ENCODE results near the gene UBAC2. TPM values are rescaled to one million over a fixed set of nuclear protein-coding genes. Genes with fewer than 3 reads are reported as not detected.

UBAC2 gene
- total and polyA plus RNA-seq, 10 donors, result 49.3 to 82.1 (median 66.2) TPM

DNA sequence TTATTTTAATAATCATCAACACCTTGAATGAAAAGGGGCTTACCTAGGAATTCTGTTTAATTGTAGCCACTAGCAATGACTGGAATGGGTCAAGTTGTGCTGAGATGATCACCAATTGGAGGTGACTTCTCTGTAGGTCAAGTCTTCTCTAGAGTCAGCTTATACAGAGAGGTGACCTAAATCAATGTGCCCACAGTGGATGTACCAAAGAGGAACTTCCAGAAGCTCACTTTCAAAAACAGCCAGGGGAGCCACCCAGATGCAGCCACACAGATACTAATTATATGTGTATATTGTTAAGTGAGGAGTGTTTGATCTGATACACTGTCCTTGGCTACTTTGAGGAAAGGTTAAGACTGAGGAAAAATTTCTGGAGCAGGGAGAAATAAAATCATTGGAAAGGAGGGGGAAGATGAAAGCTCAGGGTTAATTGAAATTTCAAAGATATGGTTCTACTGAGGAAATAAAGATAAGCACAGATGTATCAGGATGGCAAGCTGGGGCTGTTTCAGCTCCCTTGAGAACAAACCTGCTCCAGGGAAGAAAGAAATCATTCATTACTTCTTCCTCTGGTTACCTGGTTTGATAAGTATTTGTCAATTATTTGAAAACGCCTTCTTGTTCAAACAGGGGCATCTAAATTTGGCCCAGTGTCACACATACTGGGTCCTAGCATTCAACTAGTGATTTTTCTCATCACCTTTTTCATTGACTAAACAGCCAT is 101.4 kb downstream of the UBAC2 start:
- no peaks in the 10 kb centered on the region for H3K27me3 ChIP-seq (replicated peaks in 1 of 7)
- peak overlapping the region in 3 of 8 donors; percentile 12 to 70 (median 41) for H3K4me3 ChIP-seq
- H3K9me3 ChIP-seq, result no peaks in the 10 kb centered on the region
- whole genome bisulfite sequencing, 5 donors, result 76 to 83% (median 81%) methylated on average over 1 of the region's 1 CpG
- intact Hi-C loops (cut with DNase I; ENCODE audit: low total_unique reads), result no loop called here
- TF ChIP-seq POLR2A (IDR thresholded peaks at IDR 0.05) (no peak), POLR2AphosphoS5 (IDR thresholded peaks at IDR 0.05) (no peak)
- TF ChIP-seq, protein P1, sequence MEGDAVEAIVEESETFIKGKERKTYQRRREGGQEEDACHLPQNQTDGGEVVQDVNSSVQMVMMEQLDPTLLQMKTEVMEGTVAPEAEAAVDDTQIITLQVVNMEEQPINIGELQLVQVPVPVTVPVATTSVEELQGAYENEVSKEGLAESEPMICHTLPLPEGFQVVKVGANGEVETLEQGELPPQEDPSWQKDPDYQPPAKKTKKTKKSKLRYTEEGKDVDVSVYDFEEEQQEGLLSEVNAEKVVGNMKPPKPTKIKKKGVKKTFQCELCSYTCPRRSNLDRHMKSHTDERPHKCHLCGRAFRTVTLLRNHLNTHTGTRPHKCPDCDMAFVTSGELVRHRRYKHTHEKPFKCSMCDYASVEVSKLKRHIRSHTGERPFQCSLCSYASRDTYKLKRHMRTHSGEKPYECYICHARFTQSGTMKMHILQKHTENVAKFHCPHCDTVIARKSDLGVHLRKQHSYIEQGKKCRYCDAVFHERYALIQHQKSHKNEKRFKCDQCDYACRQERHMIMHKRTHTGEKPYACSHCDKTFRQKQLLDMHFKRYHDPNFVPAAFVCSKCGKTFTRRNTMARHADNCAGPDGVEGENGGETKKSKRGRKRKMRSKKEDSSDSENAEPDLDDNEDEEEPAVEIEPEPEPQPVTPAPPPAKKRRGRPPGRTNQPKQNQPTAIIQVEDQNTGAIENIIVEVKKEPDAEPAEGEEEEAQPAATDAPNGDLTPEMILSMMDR (IDR thresholded peaks at IDR 0.05 in 8 of 11, conservative IDR thresholded peaks at IDR 0.05 in 3 of 11), result no peak
- peak overlapping the region; percentile 51 to 90 (median 81) for H3K27ac ChIP-seq
- DNase-seq, result no peak
- H3K36me3 ChIP-seq, result peaks cover 0 to 29% (median 0%) of the 10 kb centered on the region in 6 donors
- H3K4me1 ChIP-seq, result peaks cover 26 to 99% (median 77%) of the 10 kb centered on the region in 6 donors

DNA sequence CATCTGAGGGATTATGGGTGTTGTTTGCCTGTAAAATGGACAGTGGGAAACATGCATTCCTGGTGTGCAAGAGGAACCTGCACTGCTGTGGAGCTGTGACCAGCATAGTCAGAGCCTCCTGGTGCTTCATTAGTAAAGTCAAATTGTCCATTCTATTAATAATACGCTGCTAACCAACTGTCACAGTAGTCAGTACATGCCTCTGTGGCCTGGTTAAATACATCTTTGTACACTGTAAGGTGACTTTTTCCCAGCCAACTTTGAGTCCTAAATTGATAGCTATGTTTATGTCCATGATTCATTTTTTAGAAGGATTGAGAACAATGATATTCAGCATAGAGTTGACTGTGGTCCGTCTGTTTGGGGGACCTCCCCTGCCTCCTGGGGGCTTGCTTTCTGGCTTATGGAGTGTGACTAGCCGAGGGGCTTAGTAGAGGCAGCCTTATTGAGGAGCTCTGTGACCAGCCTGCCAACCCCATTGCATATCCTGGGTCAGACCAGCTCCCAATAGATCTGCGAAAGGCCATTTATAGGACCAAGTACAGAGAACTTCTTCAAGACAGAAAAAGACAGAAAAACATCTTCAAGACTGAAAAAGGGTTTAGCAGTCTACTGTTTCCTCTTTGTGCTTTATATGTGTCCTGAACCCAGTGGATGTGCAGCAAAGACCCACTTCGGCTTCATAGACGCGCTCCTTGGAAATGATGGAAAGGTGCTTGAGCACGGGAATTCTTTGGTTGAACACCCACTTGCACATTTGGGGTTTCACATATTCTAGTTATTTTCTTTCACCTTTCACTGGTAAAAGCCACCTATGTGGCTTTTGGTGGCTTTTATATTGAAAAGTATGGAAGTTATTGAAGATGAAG is 102.2 kb downstream of the UBAC2 start:
- peak overlapping the region in 5 of 8 donors; percentile 0 to 70 (median 41) for H3K4me3 ChIP-seq
- H3K27ac ChIP-seq, result peak overlapping the region in 7 of 8 donors; percentile 64 to 90 (median 82)
- H3K4me1 ChIP-seq, result peaks cover 20 to 99% (median 77%) of the 10 kb centered on the region in 6 donors

DNA sequence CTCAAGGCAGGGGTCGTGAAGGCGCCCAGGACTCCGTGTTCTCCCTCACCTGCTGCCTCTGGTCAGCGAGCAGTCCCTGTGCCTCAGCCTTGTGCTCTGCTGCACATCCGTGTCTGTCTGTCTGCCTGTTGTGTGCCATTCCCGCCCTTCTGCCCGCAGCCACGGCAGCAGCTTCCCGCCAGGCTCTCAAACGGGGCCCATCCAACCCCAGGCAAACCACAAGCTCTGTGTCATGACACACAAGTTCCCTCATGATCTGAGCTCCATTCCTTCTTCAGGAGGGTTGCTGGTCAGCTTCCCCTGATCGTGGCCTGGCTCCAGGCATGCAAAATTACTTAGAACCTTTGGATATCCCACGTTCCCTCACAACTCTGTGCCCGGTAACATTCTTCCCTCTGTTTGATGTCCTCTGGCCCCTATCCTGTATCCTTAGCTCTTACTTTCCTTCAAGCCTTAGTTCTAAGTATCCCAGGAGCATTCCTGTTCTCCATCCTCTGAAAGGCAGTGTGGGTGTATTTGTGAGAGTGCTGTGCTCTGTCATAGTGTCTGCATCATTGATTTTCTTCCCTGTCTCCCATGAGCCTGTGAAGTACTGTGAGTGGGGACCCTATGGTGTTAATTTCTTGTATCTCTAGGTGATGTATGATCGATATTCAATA is 103.3 kb downstream of the UBAC2 start:
- peaks cover 18 to 99% (median 73%) of the 10 kb centered on the region in 6 donors for H3K4me1 ChIP-seq
- TF ChIP-seq, protein P1 (IDR thresholded peaks at IDR 0.05 in 8 of 11, conservative IDR thresholded peaks at IDR 0.05 in 3 of 11), result no peak
- TF ChIP-seq POLR2A (IDR thresholded peaks at IDR 0.05) (no peak), POLR2AphosphoS5 (IDR thresholded peaks at IDR 0.05) (peak; percentile 72 to 76 (median 76))
- DNase-seq, result no peak
- WGBS, 5 donors, result 58 to 79% (median 59%) methylated on average over 13 to 14 of the region's 14 CpGs
- H3K9me3 ChIP-seq, result no peaks in the 10 kb centered on the region
- intact Hi-C loops (cut with DNase I; ENCODE audit: low total_unique reads), result no loop called here
- H3K27ac ChIP-seq, result peak overlapping the region; percentile 37 to 90 (median 81)
- no peaks in the 10 kb centered on the region for H3K27me3 ChIP-seq (replicated peaks in 1 of 7)
- peaks cover 0 to 32% (median 0%) of the 10 kb centered on the region in 6 donors for H3K36me3 ChIP-seq
- H3K4me3 ChIP-seq, result peak overlapping the region in 7 of 8 donors; percentile 1 to 70 (median 41)

More for the DNA sequence above, 102.2 kb downstream of the UBAC2 start:
- Histone ChIP-seq H3K9me3 (no peaks in the 10 kb centered on the region), H3K36me3 (peaks cover 0 to 29% (median 0%) of the 10 kb centered on the region in 6 donors), H3K27me3 (replicated peaks in 1 of 7) (no peaks in the 10 kb centered on the region)
- no peak for DNase-seq
- whole genome bisulfite sequencing, 5 donors, result 85 to 94% (median 88%) methylated on average over 8 of the region's 8 CpGs
- TF ChIP-seq, protein P1 (IDR thresholded peaks at IDR 0.05 in 8 of 11, conservative IDR thresholded peaks at IDR 0.05 in 3 of 11), result no peak
- no peak for TF ChIP-seq POLR2AphosphoS5 (IDR thresholded peaks at IDR 0.05)
- intact Hi-C loops (cut with DNase I; ENCODE audit: low total_unique reads), result no loop called here

All from spleen (tissue), 11 donors.